ENCODE data around the gene FOXO3. TPM values are rescaled to one million over a fixed set of nuclear protein-coding genes. Genes with fewer than 3 reads are reported as not detected.

Gene FOXO3
- polyA plus RNA-seq, 1 donor (not counting 4 experiments of a cell fraction or from before 2014, with no cell fraction given), result 17.6 TPM

DNA sequence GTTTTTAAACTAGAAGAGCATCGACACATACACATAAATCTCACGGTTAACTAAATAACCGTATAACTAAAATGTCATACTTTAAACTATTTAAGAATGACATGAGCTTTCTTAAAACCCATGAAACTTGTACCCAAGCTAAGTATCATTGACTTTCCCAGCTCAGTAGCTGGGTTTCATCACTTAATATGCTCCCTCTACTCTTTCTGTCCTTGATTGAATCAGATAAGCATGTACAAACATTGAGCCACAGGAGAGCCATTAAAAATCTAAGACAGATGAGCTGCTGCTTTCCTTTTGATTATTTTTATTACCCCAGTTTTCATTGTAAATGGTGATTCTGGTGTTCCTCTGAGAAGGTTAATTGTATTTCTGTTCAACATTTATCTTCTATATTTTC is 115.8 kb downstream of the FOXO3 start:
- H3K4me1 ChIP-seq (ENCODE audit: control insufficient read depth, extremely low read depth, insufficient read depth, low read length), result peaks cover 14% of the 10 kb centered on the region
- dilution Hi-C loops (cut with MboI; ENCODE audit: extremely low pct_ligation_motif_present, low sequenced_read_pairs), result no loop called here

GRCh38 chr6:108677357-108677756 is 116.6 kb downstream of the FOXO3 start:
- TF ChIP-seq CTCF (optimal IDR thresholded peaks at IDR 0.05 in 1 of 3, IDR thresholded peaks at IDR 0.05 in 1 of 3, conservative IDR thresholded peaks at IDR 0.05 in 1 of 3; ENCODE audit: extremely low read depth in 1 of 3, insufficient read depth in 2 of 3, low read length in 3 of 3) (no peak), EZH2 (IDR thresholded peaks at IDR 0.05; ENCODE audit: low read length) (no peak)
- Histone ChIP-seq H3K27me3 (ENCODE audit: control insufficient read depth, extremely low read depth, insufficient read depth, low read length) (no peaks in the 10 kb centered on the region), H3K4me2 (ENCODE audit: control insufficient read depth, extremely low read depth, insufficient read depth, low read depth, low read length) (no peak overlapping the region), H3K9ac (ENCODE audit: control insufficient read depth, extremely low read depth, insufficient read depth, low read length) (no peak overlapping the region), H3K4me1 (ENCODE audit: control insufficient read depth, extremely low read depth, insufficient read depth, low read length) (peaks cover 21% of the 10 kb centered on the region), H4K20me1 (ENCODE audit: control insufficient read depth, extremely low read depth, insufficient read depth, low read length) (no peaks in the 10 kb centered on the region), H3K36me3 (ENCODE audit: control insufficient read depth in 2 of 2, extremely low read depth in 1 of 2, insufficient read depth in 2 of 2, low read length in 2 of 2) (peaks cover 0 to 7% of the 10 kb centered on the region in 2 experiments), H3K9me1 (ENCODE audit: control insufficient read depth, extremely low read depth, insufficient read depth, low read length) (no peaks in the 10 kb centered on the region), H3K79me2 (ENCODE audit: control insufficient read depth, insufficient read depth, low read length) (peaks cover 25% of the 10 kb centered on the region), H3K27ac (ENCODE audit: control insufficient read depth, insufficient read depth, low read length) (no peak overlapping the region), H3K9me3 (ENCODE audit: control insufficient read depth, low read depth, low read length) (no peaks in the 10 kb centered on the region), H3K4me3 (ENCODE audit: control insufficient read depth in 2 of 3, extremely low read depth in 1 of 3, insufficient read depth in 2 of 3, low read depth in 1 of 3, low read length in 3 of 3) (no peak overlapping the region), H2AFZ (ENCODE audit: control insufficient read depth, low read length) (no peak overlapping the region)
- dilution Hi-C loops (cut with MboI; ENCODE audit: extremely low pct_ligation_motif_present, low sequenced_read_pairs), result no loop called here
- DNase-seq (ENCODE audit: low read depth, low spot score), result no peak
- FAIRE-seq, result no peak

More for the DNA sequence above, 115.8 kb downstream of the FOXO3 start:
- no peak overlapping the region for H3K27ac ChIP-seq (ENCODE audit: control insufficient read depth, insufficient read depth, low read length)
- no peak overlapping the region for H3K4me3 ChIP-seq (ENCODE audit: control insufficient read depth in 2 of 3, extremely low read depth in 1 of 3, insufficient read depth in 2 of 3, low read depth in 1 of 3, low read length in 3 of 3)
- H3K27me3 ChIP-seq (ENCODE audit: control insufficient read depth, extremely low read depth, insufficient read depth, low read length), result no peaks in the 10 kb centered on the region
- H2AFZ ChIP-seq (ENCODE audit: control insufficient read depth, low read length), result no peak overlapping the region
- H3K79me2 ChIP-seq (ENCODE audit: control insufficient read depth, insufficient read depth, low read length), result peaks cover 33% of the 10 kb centered on the region
- H4K20me1 ChIP-seq (ENCODE audit: control insufficient read depth, extremely low read depth, insufficient read depth, low read length), result no peaks in the 10 kb centered on the region
- no peak overlapping the region for H3K4me2 ChIP-seq (ENCODE audit: control insufficient read depth, extremely low read depth, insufficient read depth, low read depth, low read length)
- H3K9me1 ChIP-seq (ENCODE audit: control insufficient read depth, extremely low read depth, insufficient read depth, low read length), result no peaks in the 10 kb centered on the region
- FAIRE-seq (no peak), DNase-seq (ENCODE audit: low read depth, low spot score) (no peak)
- no peak overlapping the region for H3K9ac ChIP-seq (ENCODE audit: control insufficient read depth, extremely low read depth, insufficient read depth, low read length)
- TF ChIP-seq CTCF (optimal IDR thresholded peaks at IDR 0.05 in 1 of 3, IDR thresholded peaks at IDR 0.05 in 1 of 3, conservative IDR thresholded peaks at IDR 0.05 in 1 of 3; ENCODE audit: extremely low read depth in 1 of 3, insufficient read depth in 2 of 3, low read length in 3 of 3), result no peak
- no peak for TF ChIP-seq EZH2 (IDR thresholded peaks at IDR 0.05; ENCODE audit: low read length)
- peaks cover 2 to 7% of the 10 kb centered on the region in 2 experiments for H3K36me3 ChIP-seq (ENCODE audit: control insufficient read depth in 2 of 2, extremely low read depth in 1 of 2, insufficient read depth in 2 of 2, low read length in 2 of 2)
- H3K9me3 ChIP-seq (ENCODE audit: control insufficient read depth, low read depth, low read length), result no peaks in the 10 kb centered on the region
